Lung (tissue), 12 donors: ENCODE data around the gene HTR3B. TPM values are rescaled to one million over a fixed set of nuclear protein-coding genes. Genes with fewer than 3 reads are reported as not detected.
"Not testable (repeated sequence)": the region's sequence is repeated elsewhere in the genome, so short reads cannot be mapped to it uniquely, and the experiment has no call there.

Experiments
- ATAC-seq: fragments of 200-7000 bp; cut with Tn5 transposase; one replicate; pipeline ENCODE4 v1.9.1; 2020; ENCODE audit warnings: moderate number of reproducible peaks; ENCODE audit not compliant: insufficient read depth, low FRiP score
- DNase-seq, 3 donors: peaks; one replicate each; pipeline ENCODE4 v3.0.0-alpha.2; 2013 to 2017
- H3K27ac ChIP-seq, 2 donors: one replicate each; pipeline ENCODE4 v1.5.1; 2013; ENCODE audit warnings: mild to moderate bottlenecking in 2 of 2, moderate library complexity in 2 of 2, control low read depth in 1 of 2, inconsistent platforms in 1 of 2, low read depth in 1 of 2, low read length in 1 of 2
- H3K27me3 ChIP-seq, 3 donors: one replicate each; pipeline ENCODE4 v1.5.1; 2013; ENCODE audit warnings: low read length in 2 of 3; ENCODE audit not compliant: control insufficient read depth in 3 of 3, insufficient read depth in 3 of 3
- H3K36me3 ChIP-seq, 4 donors: one replicate each; pipeline ENCODE4 v1.5.1; 2013; ENCODE audit warnings: low read length in 4 of 4, mild to moderate bottlenecking in 1 of 4, moderate library complexity in 1 of 4; ENCODE audit not compliant: control insufficient read depth in 4 of 4, insufficient read depth in 4 of 4
- H3K4me1 ChIP-seq, 5 donors: one replicate each; pipeline ENCODE4 v1.5.1; 2013; ENCODE audit warnings: low read length in 5 of 5, mild to moderate bottlenecking in 2 of 5, moderate library complexity in 1 of 5; ENCODE audit not compliant: control insufficient read depth in 5 of 5, insufficient read depth in 5 of 5
- H3K4me3 ChIP-seq: one replicate; pipeline ENCODE4 v1.5.1; 2013; ENCODE audit warnings: mild to moderate bottlenecking, control low read depth, moderate library complexity
- H3K9ac ChIP-seq, 2 donors: one replicate each; pipeline ENCODE4 v1.5.1; 2013; ENCODE audit warnings: low read length in 2 of 2, control low read depth in 1 of 2; ENCODE audit not compliant: insufficient read depth in 1 of 2
- H3K9me3 ChIP-seq, 4 donors: one replicate each; pipeline ENCODE4 v1.5.1; 2013; ENCODE audit warnings: low read length in 3 of 4, mild to moderate bottlenecking in 1 of 4, moderate library complexity in 1 of 4; ENCODE audit not compliant: control insufficient read depth in 4 of 4, insufficient read depth in 3 of 4
- CTCF ChIP-seq: IDR thresholded peaks from 2 replicates; pipeline ENCODE4 v1.5.1; 2012; ENCODE audit warnings: mild to moderate bottlenecking; ENCODE audit errors: control extremely low read depth, extremely low read depth
- WGBS, 2 donors: extraction: QIAGEN DNeasy Blood & Tissue Kit; methylation state at CpG; one replicate each; pipeline ENCODE4 v1.1.7; 2013; 5-methylcytosine and 5-hydroxymethylcytosine counted together
- polyA plus RNA-seq, 2 donors: library from polyadenylated mRNA; stranded (reverse); fragments of 200-250 nt; gene quantifications; one replicate each; pipeline ENCODE4 v1.2.1, GENCODE V29; 2013
- total RNA-seq, 2 donors: library from RNA; depleted of rRNA in 1 of 2; stranded (reverse); fragments of >200 nt in 1 of 2; gene quantifications; one replicate each; pipeline ENCODE4 v1.2.1, GENCODE V29; 2014 to 2021
- donor health status: control.
- donor health status: control.
- donor health status: Bipolar disorder and iron deficiency.
- donor health status: healthy.
- donor health status: DM: yes; HTN: yes; CAD: no.

Gene HTR3B
- total and polyA plus RNA-seq, 4 donors: 0.03 TPM; not detected in 3

GRCh38 chr11:113937918-113938317, 33.3 kb downstream of the HTR3B start:
- H3K9ac ChIP-seq: no peak overlapping the region
- no peaks in the 10 kb centered on the region for H3K9me3 ChIP-seq
- H3K36me3 ChIP-seq: no peaks in the 10 kb centered on the region
- DNase-seq: no peak
- no peak overlapping the region for H3K4me3 ChIP-seq
- H3K4me1 ChIP-seq: no peaks in the 10 kb centered on the region
- peaks cover 0 to under 1% (median 0%) of the 10 kb centered on the region in 3 donors for H3K27me3 ChIP-seq
- TF ChIP-seq CTCF: no peak
- no peak overlapping the region for H3K27ac ChIP-seq
- no peak for ATAC-seq
- 61 to 74% methylated on average over 3 of the region's 3 CpGs for WGBS, 2 donors

- Histone ChIP-seq H3K36me3 (no peaks in the 10 kb centered on the region), H3K9ac (no peak overlapping the region), H3K4me3 (no peak overlapping the region), H3K4me1 (no peaks in the 10 kb centered on the region), H3K9me3 (peaks cover 0 to 1% (median 0%) of the 10 kb centered on the region in 4 donors), H3K27ac (no peak overlapping the region), H3K27me3 (peaks cover 0 to 2% (median 0%) of the 10 kb centered on the region in 3 donors)
- no peak for ATAC-seq
- no peak for DNase-seq
- whole genome bisulfite sequencing, 2 donors: 72 to 82% methylated on average over 8 of the region's 8 CpGs
- no peak for TF ChIP-seq CTCF
These were observed 37.7 kb downstream of the HTR3B start for GRCh38 chr11:113942256-113942655.

GRCh38 chr11:113946162-113946561, 41.6 kb downstream of the HTR3B start:
- not testable (repeated sequence) for H3K36me3 ChIP-seq, DNase-seq, H3K27me3 ChIP-seq, H3K27ac ChIP-seq, H3K9ac ChIP-seq, H3K4me3 ChIP-seq, H3K9me3 ChIP-seq, ATAC-seq, H3K4me1 ChIP-seq
- WGBS, 2 donors: 76 to 89% methylated on average over 2 of the region's 2 CpGs

- Histone ChIP-seq H3K9me3 (peaks cover 0 to 6% (median 0%) of the 10 kb centered on the region in 4 donors), H3K9ac (no peak overlapping the region), H3K27me3 (peaks cover 0 to 14% (median 4%) of the 10 kb centered on the region in 3 donors), H3K4me3 (no peak overlapping the region), H3K27ac (no peak overlapping the region), H3K36me3 (no peaks in the 10 kb centered on the region), H3K4me1 (no peaks in the 10 kb centered on the region)
- ATAC-seq: no peak
- no peak for TF ChIP-seq CTCF
- DNase-seq: no peak
- 12 to 44% methylated on average over 4 of the region's 4 CpGs for WGBS, 2 donors
These were observed 43.4 kb downstream of the HTR3B start for GRCh38 chr11:113947994-113948393.
